ENCODE data around the gene DOCK6. TPM values are rescaled to one million over a fixed set of nuclear protein-coding genes. Genes with fewer than 3 reads are reported as not detected.

The DOCK6 gene
- total and polyA plus RNA-seq, 10 of the 15 experiments (the other 5 are each of a cell fraction or from before 2014, with no cell fraction given) = 0.76 to 24.8 (median 4.7) TPM

- Histone ChIP-seq H3K9ac (ENCODE audit: control insufficient read depth, insufficient read depth, low read length) (no peak overlapping the region), H3K4me1 (ENCODE audit: control insufficient read depth, insufficient read depth, low read length) (peaks cover 5% of the 10 kb centered on the region; the same call in 1 of the 2 replicates), H3K4me3 (no peak overlapping the region), H4K20me1 (ENCODE audit: control insufficient read depth, insufficient read depth) (no peaks in the 10 kb centered on the region), H3K79me2 (ENCODE audit: control insufficient read depth, insufficient read depth, low read length) (no peaks in the 10 kb centered on the region), H3K27me3 (replicated peaks in 1 of 2; ENCODE audit: control insufficient read depth in 2 of 2, insufficient read depth in 2 of 2, low read length in 1 of 2) (no peaks in the 10 kb centered on the region), H3K36me3 (ENCODE audit: control insufficient read depth in 2 of 2, insufficient read depth in 2 of 2, low read length in 1 of 2) (no peaks in the 10 kb centered on the region), H3K9me3 (replicated peaks; ENCODE audit: control insufficient read depth, insufficient read depth, low read length) (no peaks in the 10 kb centered on the region), H3K4me2 (ENCODE audit: control insufficient read depth, insufficient read depth) (no peak overlapping the region), H3K27ac (ENCODE audit: control insufficient read depth, insufficient read depth) (no peak overlapping the region), H2AFZ (ENCODE audit: control insufficient read depth, low read depth, low read length) (no peak overlapping the region)
- FAIRE-seq = no peak
- no peak for DNase-seq (ENCODE audit: low read depth, low spot score)
- ChIA-PET CTCF (interaction anchor here (0.8 kb wide), 1 partner anchor 282 kb away, joined by 3 read pairs; no protein-coding TSS in a partner anchor), RAD21 (ENCODE audit: unreplicated experiment) (interaction anchor here (0.6 kb wide), 1 partner anchor 20 kb away, joined by 3 read pairs; no protein-coding TSS in a partner anchor), POLR2A (interaction anchor here (0.6 kb wide), 1 partner anchor 11 kb away, joined by 6 read pairs; no protein-coding TSS in a partner anchor), SMC1A (ENCODE audit: uncharacterized antibody, unreplicated experiment) (no interaction called here)
- BruUV-seq (replicated peaks) = no TSS peak
- intact Hi-C loops (cut with micrococcal nuclease; ENCODE audit: unreplicated experiment) = no loop called here
- in situ Hi-C loops (cut with MboI) = no loop called here
- WGBS (ENCODE audit: insufficient coverage, insufficient replicate concordance, low lambda C conversion rate, missing lambda C conversion rate) = 53% methylated on average over 10 of the region's 10 CpGs
- no peak for TF ChIP-seq ZNF687 (IDR thresholded peaks at IDR 0.05)
- TF ChIP-seq NFXL1 (IDR thresholded peaks at IDR 0.05; ENCODE audit: borderline replicate concordance) = no peak
- TF ChIP-seq ZNF384 (IDR thresholded peaks at IDR 0.05; ENCODE audit: borderline replicate concordance, low read depth, low read length) = no peak
- no peak for TF ChIP-seq CREM (IDR thresholded peaks at IDR 0.05; ENCODE audit: low read depth)
- no peak for TF ChIP-seq BMI1 (IDR thresholded peaks at IDR 0.05; ENCODE audit: borderline replicate concordance)
- TF ChIP-seq PKNOX1 (IDR thresholded peaks at IDR 0.05) = no peak
- no peak for TF ChIP-seq IKZF1 (conservative IDR thresholded peaks at IDR 0.05)
- TF ChIP-seq SPI1 (IDR thresholded peaks at IDR 0.05; ENCODE audit: borderline replicate concordance, insufficient read depth, low read depth, low read length) = no peak
- no peak for TF ChIP-seq MAX (IDR thresholded peaks at IDR 0.05; ENCODE audit: low read depth, low read length)
- TF ChIP-seq HCFC1 (IDR thresholded peaks at IDR 0.05; ENCODE audit: low read length) = no peak
- TF ChIP-seq ZBTB33 (IDR thresholded peaks at IDR 0.05) = no peak
- no peak for TF ChIP-seq TARDBP (IDR thresholded peaks at IDR 0.05; ENCODE audit: borderline replicate concordance)
- no peak for TF ChIP-seq SP1 (IDR thresholded peaks at IDR 0.05; ENCODE audit: low read depth, low read length)
- ATAC-seq = no peak
Observed at GRCh38 chr19:11267316-11268085, 5.2 kb upstream of the DOCK6 start.
